ENCODE results near the gene FKRP. TPM values are rescaled to one million over a fixed set of nuclear protein-coding genes. Genes with fewer than 3 reads are reported as not detected.

The FKRP gene
- total and polyA plus RNA-seq, 2 of the 13 experiments (the other 11 are each of a cell fraction or from before 2014, with no cell fraction given), result 7.3 to 9.8 TPM

DNA sequence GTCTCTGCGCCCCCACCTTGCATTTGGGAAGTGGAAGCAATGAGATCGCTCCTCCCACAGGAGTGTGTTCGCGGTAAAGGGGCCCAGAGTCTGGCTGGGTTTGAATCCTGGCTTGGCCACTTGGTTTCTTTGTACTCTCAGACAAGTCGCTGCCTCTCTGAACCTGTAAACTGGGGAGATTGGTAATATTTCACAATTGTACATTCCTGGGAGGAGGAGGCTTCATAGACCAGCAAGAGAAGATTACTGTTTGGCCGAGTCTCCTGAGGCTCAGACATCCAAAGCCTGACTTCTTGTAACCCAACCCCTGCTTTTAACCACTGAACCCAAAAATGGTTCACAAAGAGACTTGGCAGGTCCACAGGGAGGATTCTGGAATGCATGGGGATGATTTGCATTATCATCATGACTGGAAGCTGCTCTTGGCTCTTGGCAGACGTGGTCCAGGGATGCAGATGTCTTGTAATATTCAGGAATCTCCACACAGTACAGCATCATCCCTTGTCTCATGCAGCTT lies 14.0 kb downstream of the FKRP start (continued):
- TF ChIP-seq, protein P1, sequence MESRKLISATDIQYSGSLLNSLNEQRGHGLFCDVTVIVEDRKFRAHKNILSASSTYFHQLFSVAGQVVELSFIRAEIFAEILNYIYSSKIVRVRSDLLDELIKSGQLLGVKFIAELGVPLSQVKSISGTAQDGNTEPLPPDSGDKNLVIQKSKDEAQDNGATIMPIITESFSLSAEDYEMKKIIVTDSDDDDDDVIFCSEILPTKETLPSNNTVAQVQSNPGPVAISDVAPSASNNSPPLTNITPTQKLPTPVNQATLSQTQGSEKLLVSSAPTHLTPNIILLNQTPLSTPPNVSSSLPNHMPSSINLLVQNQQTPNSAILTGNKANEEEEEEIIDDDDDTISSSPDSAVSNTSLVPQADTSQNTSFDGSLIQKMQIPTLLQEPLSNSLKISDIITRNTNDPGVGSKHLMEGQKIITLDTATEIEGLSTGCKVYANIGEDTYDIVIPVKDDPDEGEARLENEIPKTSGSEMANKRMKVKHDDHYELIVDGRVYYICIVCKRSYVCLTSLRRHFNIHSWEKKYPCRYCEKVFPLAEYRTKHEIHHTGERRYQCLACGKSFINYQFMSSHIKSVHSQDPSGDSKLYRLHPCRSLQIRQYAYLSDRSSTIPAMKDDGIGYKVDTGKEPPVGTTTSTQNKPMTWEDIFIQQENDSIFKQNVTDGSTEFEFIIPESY (CRISPR knock-in tag; IDR thresholded peaks at IDR 0.05), result peak; percentile 66; the same call in 1 of the 2 replicates
- no peak for TF ChIP-seq ZBTB43 (CRISPR knock-in tag; conservative IDR thresholded peaks at IDR 0.05)
- TF ChIP-seq CTCF (CRISPR knock-in tag; IDR thresholded peaks at IDR 0.05), result 0 out of 2 replicates have a peak, but pooled peaks have one; percentile 0
- no peak for TF ChIP-seq ZBTB38 (CRISPR knock-in tag; IDR thresholded peaks at IDR 0.05)
- no peak for TF ChIP-seq ZHX2 (IDR thresholded peaks at IDR 0.05; ENCODE audit: low read depth)
- no peak for TF ChIP-seq ZHX2 (CRISPR knock-in tag; IDR thresholded peaks at IDR 0.05; ENCODE audit: borderline replicate concordance)
- TF ChIP-seq KLF13 (CRISPR knock-in tag; IDR thresholded peaks at IDR 0.05), result no peak
